Hematopoietic multipotent progenitor cell treated with erythropoietin and hydrocortisone succinate and interleukin-3 and kit ligand, for 6 days (in vitro differentiated cells): ENCODE data around the gene HDGFL1.

Source experiments
- DNase-seq: peaks from one replicate; pipeline ENCODE4 v3.0.0-alpha.2; 2015

The HDGFL1 gene

DNA sequence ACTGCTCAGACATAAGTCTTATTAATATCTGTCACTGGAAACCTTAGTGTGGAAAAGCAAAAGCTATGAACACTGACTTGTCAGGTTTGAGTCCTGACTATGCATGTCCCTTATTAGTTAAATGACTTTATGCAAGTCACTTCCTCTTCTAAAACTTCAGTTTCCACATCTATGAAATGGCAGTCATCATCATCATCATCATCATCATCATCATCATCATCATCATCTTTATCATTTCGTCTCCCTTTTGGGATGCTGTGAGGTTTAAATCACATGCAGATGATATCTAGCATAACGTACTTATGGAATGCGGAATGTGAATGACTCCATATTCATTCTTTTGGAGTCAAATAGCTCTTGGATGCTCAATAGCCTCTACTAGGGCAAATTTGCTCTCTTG, 24.5 kb downstream of the HDGFL1 start:
- DNase-seq: no peak

DNA sequence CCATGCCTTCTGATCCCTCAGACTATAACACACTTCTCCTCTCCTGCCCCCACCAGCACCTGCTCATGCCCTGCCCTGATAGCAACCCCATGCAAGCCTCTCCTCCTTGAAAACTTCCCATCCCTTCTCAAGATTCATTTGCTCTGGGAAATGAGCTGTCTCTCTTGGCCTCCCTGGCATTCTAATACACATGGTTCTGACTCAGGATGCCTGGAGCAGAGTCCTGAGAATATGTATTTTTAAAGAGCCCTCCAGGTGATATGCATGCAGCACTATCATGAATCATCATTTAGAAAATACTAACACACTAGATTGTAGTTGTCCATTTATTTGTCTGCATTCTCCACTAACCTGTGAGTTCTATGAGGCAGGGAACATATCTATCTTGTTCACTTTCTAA, 26.6 kb downstream of the HDGFL1 start:
- no peak for DNase-seq

DNA sequence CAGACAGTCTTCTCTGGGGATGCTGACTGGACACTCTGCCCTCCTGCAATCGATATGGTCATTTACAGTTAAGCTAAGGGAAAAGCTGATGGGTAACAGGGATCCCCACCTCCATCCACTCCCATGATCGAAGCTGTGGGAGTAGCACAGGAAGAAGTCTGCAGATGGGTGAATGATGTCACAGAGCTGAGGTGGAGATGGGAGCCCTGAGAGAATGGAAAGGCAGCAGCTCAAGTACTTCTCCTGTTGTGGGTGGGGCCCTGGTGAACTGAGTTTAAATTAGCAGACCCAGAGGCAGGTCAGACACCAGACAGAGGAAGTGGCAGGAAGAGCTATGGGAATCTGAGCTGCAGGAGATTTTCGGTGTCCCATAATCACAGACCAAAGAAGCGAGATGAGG, 29.0 kb downstream of the HDGFL1 start:
- DNase-seq: no peak

GRCh38 chr6:22600059-22600458, 30.7 kb downstream of the HDGFL1 start:
- no peak for DNase-seq

DNA sequence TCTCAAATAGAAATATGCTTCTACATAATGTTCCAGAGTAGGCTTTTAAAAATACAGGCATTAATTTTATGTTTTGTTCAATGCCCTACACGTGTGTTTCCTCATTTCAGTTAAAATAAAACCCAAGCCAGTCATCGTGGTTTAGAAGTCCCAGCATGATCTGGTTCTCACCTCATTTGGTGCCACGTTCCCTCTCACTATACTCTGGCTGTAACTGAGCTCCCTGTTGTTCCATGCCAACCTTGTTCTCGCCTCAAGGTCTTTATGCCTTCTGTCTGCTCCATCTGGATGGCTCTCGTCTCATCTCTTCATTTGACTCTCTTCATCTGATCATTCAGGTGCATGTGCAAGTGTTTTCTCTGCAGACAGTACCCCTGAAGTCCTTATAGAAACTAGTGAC, 32.6 kb downstream of the HDGFL1 start:
- DNase-seq: no peak

DNA sequence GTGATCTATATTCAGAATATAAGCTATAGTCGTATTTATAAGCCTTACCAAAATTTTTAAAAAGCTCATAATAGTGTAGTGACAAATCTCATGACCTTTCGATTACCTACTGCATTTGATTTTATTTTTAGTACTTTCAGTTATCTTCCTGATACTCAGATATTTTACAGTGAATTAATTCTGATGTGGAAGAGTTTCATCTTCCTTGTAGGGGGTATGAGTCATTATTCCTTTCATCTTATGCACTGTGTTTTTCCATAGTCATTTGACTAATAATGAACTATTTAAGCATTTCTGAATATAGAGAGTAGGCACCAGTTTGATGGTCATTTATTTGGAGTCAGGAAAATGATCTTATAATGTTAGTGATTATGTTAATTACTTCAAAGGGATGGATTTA, 36.4 kb downstream of the HDGFL1 start:
- no peak for DNase-seq

DNA sequence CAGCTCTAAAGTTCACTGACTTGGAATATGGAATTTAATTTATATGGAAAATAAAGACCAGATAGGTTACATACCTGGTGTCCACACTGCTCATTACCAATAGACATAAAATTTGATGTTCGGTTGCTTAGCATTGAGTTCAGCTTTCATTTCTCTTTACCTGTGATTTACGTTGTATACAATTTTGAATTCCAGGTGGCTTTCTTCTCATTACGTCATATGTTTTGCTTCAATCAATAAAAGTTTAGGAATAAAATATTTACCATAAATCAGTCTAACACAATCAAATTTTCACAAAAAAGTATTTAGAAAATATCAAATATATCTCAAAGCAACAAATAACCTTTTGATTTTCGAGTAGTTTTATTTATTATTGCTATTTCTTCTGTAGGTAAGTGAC, 40.8 kb downstream of the HDGFL1 start:
- no peak for DNase-seq

GRCh38 chr6:22612236-22612635, 42.9 kb downstream of the HDGFL1 start:
- DNase-seq: peak; percentile 49

DNA sequence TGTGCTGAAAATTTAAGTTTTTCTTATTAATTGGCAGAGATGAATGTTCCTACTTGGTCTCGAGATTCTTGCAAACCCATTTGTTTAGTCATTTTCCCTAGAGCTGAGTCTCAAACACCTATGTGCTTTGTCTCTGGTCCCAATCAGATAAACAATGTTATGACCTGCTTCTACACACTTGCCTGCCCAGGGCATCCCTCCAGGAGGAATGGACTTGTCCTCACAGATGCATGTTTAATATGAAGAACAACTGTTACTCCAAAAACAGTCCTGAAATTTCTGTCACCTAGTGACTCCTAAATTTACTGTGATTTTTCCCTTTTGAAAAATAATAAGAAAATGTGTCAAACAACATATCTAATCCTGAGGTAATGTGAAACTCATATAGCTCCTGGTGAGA, 43.7 kb downstream of the HDGFL1 start:
- no peak for DNase-seq

- DNase-seq: no peak
These were observed 44.3 kb downstream of the HDGFL1 start for GRCh38 chr6:22613695-22614094.

DNA sequence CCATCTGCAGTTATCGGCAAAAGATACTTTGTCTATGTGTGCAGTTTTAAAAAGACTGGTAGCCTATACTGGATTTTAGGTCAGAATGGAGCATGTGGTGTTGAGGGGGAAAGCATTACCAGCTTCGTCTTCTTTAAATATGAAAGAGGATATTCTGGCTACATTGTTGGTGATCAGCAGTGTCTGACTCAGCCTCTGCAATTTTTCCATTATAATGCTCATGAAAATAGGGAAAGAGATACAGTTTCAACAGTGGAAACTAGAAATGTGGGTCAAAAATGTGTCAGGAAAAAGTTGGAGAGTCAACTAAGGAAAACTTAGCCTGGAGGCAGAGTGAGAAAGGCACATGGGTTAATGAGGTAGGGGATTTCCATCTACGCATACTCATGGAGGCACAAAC, 45.2 kb downstream of the HDGFL1 start:
- DNase-seq: no peak

GRCh38 chr6:22621028-22621427, 51.7 kb downstream of the HDGFL1 start:
- no peak for DNase-seq
